Cortex of kidney (tissue), 1 donor: ENCODE measurements around the gene NMRK2.
"Not testable (repeated sequence)": the region's sequence is repeated elsewhere in the genome, so short reads cannot be mapped to it uniquely, and the experiment has no call there.

Experiments
- DNase-seq: peaks from one replicate; lab custom pipeline; 2025; lab: John Stamatoyannopoulos, UW

NMRK2 gene

GRCh38 chr19:3964256-3965194 lies 31.7 kb downstream of the NMRK2 start:
- DNase-seq = no peak

GRCh38 chr19:3966051-3967017 lies 33.5 kb downstream of the NMRK2 start:
- no peak for DNase-seq

GRCh38 chr19:3967983-3968382 lies 35.1 kb downstream of the NMRK2 start:
- DNase-seq = not testable (repeated sequence)

DNA sequence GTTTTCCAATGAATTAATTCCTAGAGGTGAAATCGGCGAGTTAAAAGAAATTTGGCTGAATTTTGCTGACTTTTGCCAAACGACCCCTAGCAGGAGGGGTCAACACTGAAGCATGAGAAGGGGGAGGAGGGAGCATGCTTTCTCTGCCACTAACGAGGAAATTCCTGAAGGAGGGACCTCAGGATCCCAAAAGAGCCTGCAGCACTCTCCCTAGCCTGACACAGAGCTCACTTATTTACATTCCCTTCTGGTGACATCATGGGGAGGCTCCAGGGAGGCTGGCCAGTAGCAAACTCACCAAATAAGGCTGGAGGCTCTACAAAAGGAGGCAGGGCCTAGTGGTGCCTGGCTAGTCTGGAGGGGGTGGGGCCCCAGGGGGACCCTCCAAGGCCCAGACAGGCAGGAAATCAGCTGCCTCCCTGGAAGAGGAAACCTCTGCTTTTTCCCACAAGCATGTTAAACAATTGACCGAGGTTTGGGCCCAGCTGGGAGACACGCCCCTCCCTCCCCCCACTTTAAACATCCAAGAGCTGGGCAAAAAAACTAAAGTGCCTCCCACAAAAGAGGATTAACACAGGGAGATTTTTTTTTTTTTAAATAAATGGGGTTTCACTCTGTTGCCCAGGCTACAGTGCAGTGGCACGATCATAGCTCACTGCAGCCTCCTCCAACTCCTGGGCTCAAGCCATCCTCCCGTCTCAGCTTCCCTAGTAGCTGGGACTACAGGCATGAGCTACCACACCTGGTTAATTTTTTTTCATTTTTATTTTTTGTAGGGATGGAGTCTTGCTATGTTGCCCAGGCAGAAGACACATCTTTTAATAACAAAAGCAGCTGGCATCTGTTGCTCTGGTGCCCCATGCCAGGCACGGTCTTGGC lies 35.9 kb downstream of the NMRK2 start:
- no peak for DNase-seq

DNA sequence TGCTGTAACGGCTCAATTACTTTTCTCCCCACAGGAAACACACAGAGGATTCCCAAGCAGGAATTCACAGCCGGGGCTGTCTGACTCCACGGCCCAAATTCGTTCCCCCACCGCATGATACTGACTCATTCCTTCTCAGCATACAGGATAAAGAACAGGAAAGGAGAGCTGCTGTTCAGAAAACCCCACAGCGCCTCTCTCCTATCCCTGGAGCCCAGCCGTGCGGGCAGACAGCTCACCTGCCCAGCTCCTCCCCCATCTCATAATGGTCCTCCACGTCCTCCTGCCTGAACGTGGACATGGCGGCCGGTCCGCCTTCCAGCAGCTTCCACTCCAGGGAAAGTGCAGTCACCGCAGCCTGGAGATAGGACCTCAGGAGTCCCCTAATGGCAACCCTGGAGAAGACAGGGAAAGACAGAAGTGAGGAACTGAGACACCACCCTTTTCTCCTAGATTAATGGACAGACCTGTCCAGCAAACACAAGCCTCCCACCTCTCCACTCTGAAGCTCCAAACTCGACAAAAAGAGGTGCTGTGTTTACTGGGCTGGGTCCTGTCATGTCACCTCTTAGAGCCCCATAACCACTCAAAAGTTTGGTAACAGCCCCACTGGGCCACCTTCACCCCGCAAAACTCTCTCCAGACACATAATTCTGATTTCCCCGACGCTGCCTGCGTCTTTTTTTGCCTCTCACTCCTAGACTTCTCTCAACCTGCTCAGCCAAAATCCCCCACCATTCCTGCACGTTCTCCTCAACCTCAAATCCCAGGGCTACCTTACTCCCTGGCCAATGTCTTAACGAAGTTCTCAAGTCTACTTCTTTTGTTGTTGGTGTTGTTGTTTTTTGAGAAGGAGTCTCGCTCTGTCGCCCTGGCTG lies 36.8 kb downstream of the NMRK2 start:
- no peak for DNase-seq

DNA sequence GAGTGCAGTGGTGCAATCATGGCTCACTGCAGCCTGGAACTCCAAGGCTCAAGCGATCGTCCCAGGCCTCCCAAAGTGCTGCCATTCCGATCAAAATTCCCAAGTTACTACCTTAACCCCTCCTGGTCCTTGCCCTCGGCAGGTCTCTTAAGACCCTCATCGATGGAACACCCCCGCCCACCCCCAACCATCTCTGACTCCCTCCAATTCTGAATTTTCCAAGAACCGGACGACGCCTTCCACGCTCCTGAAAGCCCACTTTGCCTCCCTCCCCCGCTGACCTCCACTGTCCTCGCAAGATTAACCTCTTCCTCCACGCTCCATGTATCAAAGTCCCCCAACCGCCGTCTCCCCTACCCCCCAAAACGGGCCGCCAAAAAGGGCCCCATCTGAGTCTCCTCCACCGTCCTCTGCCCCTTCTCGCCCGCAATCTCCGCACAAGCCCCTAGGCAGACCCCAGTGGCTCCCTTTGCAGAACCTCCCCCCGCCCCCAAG lies 37.5 kb downstream of the NMRK2 start:
- no peak for DNase-seq

DNA sequence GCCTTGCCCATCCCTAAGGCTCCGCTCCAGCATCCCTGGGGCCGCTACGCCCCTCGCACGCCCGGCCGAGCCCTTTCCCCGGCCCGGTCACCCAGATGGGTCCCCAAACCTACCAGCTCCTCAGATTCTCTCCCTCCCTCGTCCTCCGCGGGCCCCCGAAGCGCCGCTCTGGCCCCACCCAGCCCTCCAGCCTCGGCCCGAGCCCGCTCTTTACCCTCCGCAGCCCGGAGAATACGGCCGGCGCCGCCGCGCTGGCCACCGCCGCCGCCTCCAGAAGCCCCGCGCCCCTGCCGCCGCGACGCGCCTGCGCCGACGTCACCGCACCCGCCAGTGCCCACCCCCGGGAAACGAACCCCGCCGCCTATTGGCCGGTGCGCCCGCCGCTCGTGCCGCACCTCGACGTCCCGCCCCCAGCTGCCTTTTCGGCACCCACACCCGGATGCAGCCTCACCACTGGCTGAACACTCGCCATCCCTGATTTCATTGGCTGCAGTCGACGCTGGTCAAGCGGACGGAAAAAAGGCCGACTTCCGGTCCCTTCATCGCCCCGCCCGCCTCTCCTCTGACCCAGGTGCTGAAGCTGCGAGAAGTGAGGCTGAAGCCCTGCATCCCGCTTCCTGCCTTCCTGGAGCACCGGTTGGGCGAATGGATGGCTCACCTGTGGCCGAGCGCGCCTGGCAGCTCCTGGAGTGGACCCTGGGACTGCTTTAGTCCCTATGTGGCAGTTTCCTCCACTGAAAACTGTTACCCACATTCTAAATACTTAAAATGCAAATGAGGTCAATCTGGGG lies 38.1 kb downstream of the NMRK2 start, which contains the start of gene DAPK3:
TSS of gene DAPK3 (minus strand) at position 292 of the 791 bp plus-strand sequence. CDS start 1,364 bp downstream, outside the sequence.
- no peak for DNase-seq

GRCh38 chr19:3975144-3975543 lies 42.3 kb downstream of the NMRK2 start:
- DNase-seq = no peak

DNA sequence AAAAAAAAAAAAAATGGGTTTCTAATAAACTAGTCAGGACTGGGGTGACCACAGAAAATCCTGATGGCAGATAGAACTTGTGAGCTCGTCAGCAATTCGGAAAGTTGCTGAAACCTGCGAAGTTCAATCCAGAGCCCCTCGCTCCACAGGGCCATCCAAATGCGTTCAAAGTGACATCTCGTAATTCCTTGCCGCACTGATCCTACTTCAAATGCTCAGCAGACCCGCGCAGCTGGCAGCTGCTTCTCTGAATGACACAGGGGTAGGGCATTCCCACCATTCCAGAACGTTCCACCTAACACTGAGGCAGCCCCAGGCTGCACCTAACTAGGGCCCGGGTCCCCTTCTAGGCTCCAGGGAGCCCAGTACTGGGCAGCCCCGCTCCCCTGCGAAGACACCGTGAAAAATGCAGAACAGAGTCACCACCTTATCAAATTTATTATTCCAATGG lies 42.8 kb downstream of the NMRK2 start:
- no peak for DNase-seq

DNA sequence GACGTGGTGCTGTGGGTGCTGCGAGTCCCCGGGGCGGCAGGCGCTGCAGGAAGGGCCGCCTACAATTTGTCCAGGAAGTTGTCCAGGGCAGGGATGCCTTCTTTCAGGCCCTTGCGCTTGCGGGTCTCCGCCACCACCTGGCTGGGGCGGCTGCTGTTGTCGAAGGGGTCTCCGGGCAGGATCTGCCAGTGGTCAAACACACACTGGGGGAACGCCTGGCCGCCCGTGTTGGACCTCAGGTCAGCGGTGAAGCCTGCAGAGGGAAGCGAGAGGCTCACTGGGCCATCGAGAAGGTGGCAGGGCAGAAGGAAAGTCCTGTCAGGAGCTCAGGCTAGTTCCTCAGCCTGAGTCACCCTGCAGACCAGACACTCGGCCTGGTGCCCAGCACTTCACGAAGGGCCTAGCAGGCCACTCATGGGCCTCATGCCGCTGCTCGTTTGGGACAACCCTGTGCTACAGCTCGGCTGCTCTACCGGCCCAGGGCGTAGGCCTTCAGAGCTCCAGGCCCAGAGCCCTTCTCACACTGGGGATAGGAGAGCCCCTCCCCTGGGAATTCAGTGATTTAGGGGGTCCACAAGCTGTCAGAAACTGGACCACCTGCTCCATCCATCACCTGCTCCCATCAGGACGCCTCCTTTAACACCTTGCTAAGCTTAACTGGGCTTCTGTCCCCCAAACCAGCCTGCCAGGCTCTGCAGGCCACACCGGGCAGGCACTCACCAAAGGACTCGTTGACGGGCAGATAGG lies 43.8 kb downstream of the NMRK2 start:
- no peak for DNase-seq

DNA sequence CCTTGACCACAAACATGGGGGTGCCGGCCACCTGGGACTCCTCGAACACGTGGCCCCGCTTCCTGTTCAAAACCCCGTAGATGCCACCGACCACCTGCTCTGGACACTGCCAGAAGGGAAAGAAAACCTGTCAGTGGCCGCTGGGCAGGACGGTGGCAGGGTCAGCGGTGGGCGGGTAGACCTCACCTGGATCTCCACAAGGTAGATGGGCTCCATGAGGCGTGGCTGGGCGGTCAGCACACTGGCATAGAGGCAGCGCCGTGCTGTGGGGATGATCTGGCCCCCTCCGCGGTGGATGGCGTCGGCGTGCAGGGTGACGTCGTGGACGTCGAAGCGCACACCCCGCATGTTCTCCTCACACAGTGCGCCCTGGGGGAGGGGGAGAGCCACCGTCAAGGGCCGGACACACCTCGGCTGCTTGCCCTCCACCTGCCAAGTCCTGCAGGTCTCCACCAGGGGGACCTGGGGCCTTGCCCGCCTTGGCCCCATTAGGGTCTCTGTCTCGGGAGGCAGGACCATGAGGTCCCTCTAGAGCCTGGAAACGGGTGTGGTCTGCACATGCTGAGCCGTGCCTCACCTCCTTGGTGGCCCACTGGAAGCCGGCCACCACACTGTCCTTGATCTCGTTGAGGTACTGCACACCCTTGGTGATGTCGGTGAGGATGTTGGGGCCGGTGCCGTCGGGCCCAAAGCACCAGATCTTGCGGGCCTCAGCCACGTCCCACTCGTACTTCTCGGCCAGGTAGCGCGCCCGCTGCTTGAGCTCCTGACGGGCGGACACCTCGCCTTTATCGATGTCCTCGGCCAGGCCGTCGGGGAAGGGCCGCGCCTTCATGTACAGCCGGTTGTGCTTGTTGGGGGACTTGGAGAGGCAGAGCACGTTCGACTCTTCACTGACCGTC lies 44.6 kb downstream of the NMRK2 start:
- no peak for DNase-seq

GRCh38 chr19:3978145-3978544 lies 45.3 kb downstream of the NMRK2 start:
- DNase-seq = no peak

DNA sequence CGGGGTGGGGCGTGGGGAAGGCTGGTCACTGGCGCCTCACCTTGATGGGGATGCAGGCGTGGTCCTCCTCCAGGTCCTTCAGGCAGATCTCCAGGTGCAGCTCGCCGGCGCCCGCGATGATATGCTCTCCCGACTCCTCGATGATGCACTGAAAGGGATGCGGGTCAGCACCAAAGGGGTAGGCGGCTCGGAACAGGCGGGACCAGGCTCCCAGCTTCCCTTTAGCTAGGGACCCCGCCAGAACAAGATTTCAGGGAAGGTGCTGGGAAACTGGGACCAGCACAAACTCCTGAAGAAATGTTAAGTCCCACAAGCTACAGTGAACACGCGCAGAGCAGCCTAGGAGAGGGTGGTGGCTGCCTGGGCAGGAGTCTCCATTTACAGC lies 46.4 kb downstream of the NMRK2 start:
- no peak for DNase-seq

- no peak for DNase-seq
These were observed 46.9 kb downstream of the NMRK2 start for GRCh38 chr19:3979674-3980352.

- DNase-seq = no peak
These were observed 47.7 kb downstream of the NMRK2 start for GRCh38 chr19:3980353-3981251.

GRCh38 chr19:3981373-3981735 lies 48.5 kb downstream of the NMRK2 start:
- DNase-seq = no peak
